ENCODE results near the gene LNX1. TPM values are rescaled to one million over a fixed set of nuclear protein-coding genes. Genes with fewer than 3 reads are reported as not detected.

LNX1 gene
- total and polyA plus RNA-seq, 2 of the 8 experiments (the other 6 are each of a cell fraction or from before 2014, with no cell fraction given), result 2.7 to 3.8 TPM

DNA sequence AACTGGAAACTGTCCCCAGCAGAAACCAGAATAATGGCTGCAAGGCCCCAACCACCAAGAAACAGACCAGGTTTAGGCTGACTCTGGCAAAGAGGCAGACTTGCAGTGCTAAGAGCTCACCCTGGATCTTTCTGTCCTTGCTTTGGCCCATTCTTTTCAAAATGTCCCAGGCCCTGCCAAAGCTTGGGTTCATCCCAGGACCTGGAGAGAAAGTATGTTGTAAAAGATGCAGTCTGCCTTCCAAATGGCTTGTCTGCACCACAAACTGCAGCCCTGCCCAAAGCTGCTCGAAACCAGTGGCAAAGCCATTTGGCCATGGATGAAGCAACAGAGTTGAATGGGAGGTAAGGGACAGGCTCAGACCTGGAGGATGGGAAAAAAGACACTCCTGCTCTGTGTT, 38.0 kb upstream of the LNX1 start:
- H2BK120ac ChIP-seq (replicated peaks; ENCODE audit: low read depth, low read length), result no peak overlapping the region

More for the DNA sequence above, 38.0 kb upstream of the LNX1 start:
- Histone ChIP-seq H3K4me3 (ENCODE audit: extremely low read depth in 1 of 4, insufficient read depth in 2 of 4, low read depth in 3 of 4, low read length in 4 of 4) (no peak overlapping the region), H4K91ac (replicated peaks; ENCODE audit: insufficient read length, low read length) (peak overlapping the region; percentile 13), H4K5ac (ENCODE audit: insufficient read length, low read depth, low read length) (no peak overlapping the region), H3K56ac (replicated peaks; ENCODE audit: insufficient read length, low read depth, low read length) (no peak overlapping the region), H3K14ac (ENCODE audit: insufficient read length) (no peak overlapping the region), H2BK15ac (ENCODE audit: low read length) (no peak overlapping the region), H3K27ac (ENCODE audit: low read depth, low read length) (no peak overlapping the region), H2BK5ac (ENCODE audit: low read depth, low read length) (no peak overlapping the region), H2AFZ (ENCODE audit: low read length) (no peak overlapping the region), H3K9ac (replicated peaks in 1 of 4; ENCODE audit: extremely low read depth in 1 of 4, low read depth in 3 of 4, low read length in 3 of 4) (no peak overlapping the region), H3K79me2 (ENCODE audit: control insufficient read depth in 1 of 2, insufficient read depth in 2 of 2, low read length in 2 of 2) (no peaks in the 10 kb centered on the region), H4K20me1 (replicated peaks in 1 of 2; ENCODE audit: control insufficient read depth in 1 of 2, insufficient read depth in 2 of 2, low read length in 2 of 2) (no peaks in the 10 kb centered on the region), H3K18ac (ENCODE audit: extremely low read depth, low read length) (no peak overlapping the region), H2BK12ac (ENCODE audit: low read depth, low read length) (no peak overlapping the region), H2AK5ac (ENCODE audit: low read depth, low read length) (no peak overlapping the region), H3K79me1 (ENCODE audit: low read depth, low read length) (no peaks in the 10 kb centered on the region), H3K4me2 (ENCODE audit: insufficient read depth in 1 of 2, low read depth in 2 of 2, low read length in 2 of 2) (no peak overlapping the region), H3K27me3 (replicated peaks in 1 of 4; ENCODE audit: control insufficient read depth in 3 of 4, extremely low read depth in 1 of 4, insufficient read depth in 3 of 4, low read length in 3 of 4) (no peaks in the 10 kb centered on the region; a peak in 1 of 7 replicates), H2BK20ac (ENCODE audit: low read length) (no peak overlapping the region), H3K23ac (ENCODE audit: insufficient read length) (no peak overlapping the region), H3K23me2 (ENCODE audit: low read depth, low read length) (no peaks in the 10 kb centered on the region), H3K36me3 (ENCODE audit: control insufficient read depth in 2 of 4, insufficient read depth in 4 of 4, low read length in 3 of 4) (no peaks in the 10 kb centered on the region), H3K9me3 (ENCODE audit: insufficient read depth in 2 of 2, low read depth in 1 of 2, low read length in 1 of 2) (no peaks in the 10 kb centered on the region), H3K4ac (replicated peaks; ENCODE audit: insufficient read length, low read depth, low read length) (no peak overlapping the region), H3K4me1 (replicated peaks in 1 of 4; ENCODE audit: control insufficient read depth in 3 of 4, insufficient read depth in 4 of 4, low read length in 3 of 4) (peaks cover 0 to 7% (median 0%) of the 10 kb centered on the region in 4 experiments; a peak in 1 of 7 replicates), H4K8ac (ENCODE audit: extremely low read depth, insufficient read depth, low read length) (no peak overlapping the region)
- POLR2A ChIA-PET (ENCODE audit: partially characterized antibody), result no interaction called here
- TF ChIP-seq CEBPB (IDR thresholded peaks at IDR 0.05; ENCODE audit: low read depth, low read length) (no peak), FOSL1 (IDR thresholded peaks at IDR 0.05; ENCODE audit: insufficient read depth, low read depth, low read length) (no peak), TBP (IDR thresholded peaks at IDR 0.05; ENCODE audit: low read depth, low read length) (no peak), JUND (IDR thresholded peaks at IDR 0.05; ENCODE audit: low read length) (no peak), EP300 (IDR thresholded peaks at IDR 0.05; ENCODE audit: borderline replicate concordance in 1 of 2, low read depth in 2 of 2, low read length in 2 of 2) (no peak), KDM4A (IDR thresholded peaks at IDR 0.05; ENCODE audit: low read depth, low read length, severe bottlenecking) (no peak), POU5F1 (IDR thresholded peaks at IDR 0.05; ENCODE audit: low read depth, low read length) (no peak), SRF (IDR thresholded peaks at IDR 0.05; ENCODE audit: low read depth, low read length) (no peak), BACH1 (IDR thresholded peaks at IDR 0.05; ENCODE audit: low read length) (no peak)
- TF ChIP-seq, protein P1, sequence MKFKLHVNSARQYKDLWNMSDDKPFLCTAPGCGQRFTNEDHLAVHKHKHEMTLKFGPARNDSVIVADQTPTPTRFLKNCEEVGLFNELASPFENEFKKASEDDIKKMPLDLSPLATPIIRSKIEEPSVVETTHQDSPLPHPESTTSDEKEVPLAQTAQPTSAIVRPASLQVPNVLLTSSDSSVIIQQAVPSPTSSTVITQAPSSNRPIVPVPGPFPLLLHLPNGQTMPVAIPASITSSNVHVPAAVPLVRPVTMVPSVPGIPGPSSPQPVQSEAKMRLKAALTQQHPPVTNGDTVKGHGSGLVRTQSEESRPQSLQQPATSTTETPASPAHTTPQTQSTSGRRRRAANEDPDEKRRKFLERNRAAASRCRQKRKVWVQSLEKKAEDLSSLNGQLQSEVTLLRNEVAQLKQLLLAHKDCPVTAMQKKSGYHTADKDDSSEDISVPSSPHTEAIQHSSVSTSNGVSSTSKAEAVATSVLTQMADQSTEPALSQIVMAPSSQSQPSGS (IDR thresholded peaks at IDR 0.05; ENCODE audit: low read length), result no peak
- CTCF ChIA-PET (ENCODE audit: partially characterized antibody), result interaction anchor here (0.8 to 1.5 kb wide), 4 partner anchors 23 to 175 kb away, joined by 3 read pairs; no protein-coding TSS in a partner anchor
- FAIRE-seq, result no peak
- no peak for DNase-seq (ENCODE audit: low read depth in 1 of 2, low spot score in 2 of 2)
- 94% methylated on average over 1 of the region's 1 CpG; no CpG with 5 or more reads in 1 of the 2 experiments for WGBS, 2 experiments (ENCODE audit: extremely low coverage in 1 of 2, insufficient coverage in 1 of 2, insufficient read length in 1 of 2, insufficient replicate concordance in 2 of 2, low coverage in 1 of 2, low lambda C conversion rate in 2 of 2, missing lambda C conversion rate in 1 of 2)

Measured in H1 (cell line).